ENCODE measurements around the gene P2RY2. TPM values are rescaled to one million over a fixed set of nuclear protein-coding genes. Genes with fewer than 3 reads are reported as not detected.

P2RY2 gene
- total RNA-seq: 10 to 100 TPM in 1 of 2 donors, 1 to 10 TPM in 1; 9.5 to 14.7 TPM

GRCh38 chr11:73218106-73218829 lies at the start of gene P2RY2:
P2RY2 (plus strand) TSS chr11:73218281; CDS start chr11:73234160, 15,879 bp downstream.
- H3K36me3 ChIP-seq: no peaks in the 10 kb centered on the region
- peak; percentile 70 for DNase-seq (ENCODE audit: low spot score)
- peak within 1 kb of the TSS; percentile 36 to 64 for H3K4me3 ChIP-seq
- peaks cover 0 to 43% of the 10 kb centered on the region in 2 donors for H3K4me1 ChIP-seq
- TF ChIP-seq CTCF (IDR thresholded peaks at IDR 0.05): peak; percentile 43 to 76
- H3K27ac ChIP-seq: peak within 1 kb of the TSS; percentile 59 to 76
- H3K27me3 ChIP-seq: no peaks in the 10 kb centered on the region
- H3K9me3 ChIP-seq: no peaks in the 10 kb centered on the region

GRCh38 chr11:73168925-73169579 lies 49.0 kb upstream of the P2RY2 start:
- H3K27ac ChIP-seq: peak overlapping the region; percentile 86 to 91
- peaks cover 0 to 61% of the 10 kb centered on the region in 2 donors for H3K4me1 ChIP-seq
- no peak overlapping the region for H3K4me3 ChIP-seq
- TF ChIP-seq CTCF (IDR thresholded peaks at IDR 0.05): no peak
- H3K27me3 ChIP-seq: no peaks in the 10 kb centered on the region
- DNase-seq (ENCODE audit: low spot score): no peak
- H3K36me3 ChIP-seq: no peaks in the 10 kb centered on the region
- H3K9me3 ChIP-seq: no peaks in the 10 kb centered on the region

GRCh38 chr11:73170140-73170539 lies 47.9 kb upstream of the P2RY2 start:
- DNase-seq (ENCODE audit: low spot score): no peak
- TF ChIP-seq CTCF (IDR thresholded peaks at IDR 0.05): no peak
- peak overlapping the region; percentile 86 to 91 for H3K27ac ChIP-seq
- H3K36me3 ChIP-seq: no peaks in the 10 kb centered on the region
- no peaks in the 10 kb centered on the region for H3K27me3 ChIP-seq
- H3K9me3 ChIP-seq: no peaks in the 10 kb centered on the region
- no peak overlapping the region for H3K4me3 ChIP-seq
- peaks cover 0 to 65% of the 10 kb centered on the region in 2 donors for H3K4me1 ChIP-seq

DNA sequence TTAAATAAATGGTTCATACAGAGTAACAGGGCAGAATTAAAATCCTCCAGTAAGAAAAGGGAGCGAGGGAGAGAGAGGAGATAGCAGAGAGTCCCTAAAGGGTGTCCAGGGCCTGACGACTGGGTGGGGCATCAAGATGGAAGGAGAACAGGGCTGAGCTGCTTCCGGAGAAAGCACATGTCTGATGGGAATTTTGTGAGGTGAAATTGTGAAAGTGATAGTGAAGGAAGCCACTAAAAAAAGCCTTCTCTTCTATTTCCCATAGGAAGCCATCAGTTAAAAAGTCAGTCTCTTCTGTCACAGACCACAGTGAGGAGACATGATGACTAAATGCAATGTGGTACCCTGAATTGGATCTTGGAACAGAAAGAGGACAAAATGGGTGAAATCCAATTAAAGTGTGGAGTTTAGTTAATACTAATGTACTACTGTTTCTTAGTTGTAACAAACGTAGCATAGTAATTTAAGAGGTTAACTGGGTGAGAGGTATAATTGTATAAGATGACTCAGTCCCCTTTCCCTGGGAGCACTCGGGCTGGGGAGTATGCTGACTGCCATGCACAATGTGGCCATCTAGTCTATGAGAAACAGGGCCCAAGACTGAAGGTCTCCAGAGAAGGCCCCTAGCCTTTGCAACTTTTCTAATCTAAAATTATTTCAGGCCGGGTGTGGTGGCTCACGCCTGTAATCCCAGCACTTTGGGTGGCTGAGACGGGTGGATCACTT lies 46.5 kb upstream of the P2RY2 start:
- H3K36me3 ChIP-seq: no peaks in the 10 kb centered on the region
- H3K4me3 ChIP-seq: no peak overlapping the region
- H3K4me1 ChIP-seq: peaks cover 0 to 79% of the 10 kb centered on the region in 2 donors
- no peaks in the 10 kb centered on the region for H3K27me3 ChIP-seq
- H3K9me3 ChIP-seq: no peaks in the 10 kb centered on the region
- DNase-seq (ENCODE audit: low spot score): no peak
- TF ChIP-seq CTCF (IDR thresholded peaks at IDR 0.05): no peak
- H3K27ac ChIP-seq: peak overlapping the region; percentile 86 to 91

- peak overlapping the region; percentile 86 to 91 for H3K27ac ChIP-seq
- no peaks in the 10 kb centered on the region for H3K36me3 ChIP-seq
- H3K27me3 ChIP-seq: no peaks in the 10 kb centered on the region
- TF ChIP-seq CTCF (IDR thresholded peaks at IDR 0.05): no peak
- no peaks in the 10 kb centered on the region for H3K9me3 ChIP-seq
- DNase-seq (ENCODE audit: low spot score): no peak
- no peak overlapping the region for H3K4me3 ChIP-seq
- peaks cover 0 to 87% of the 10 kb centered on the region in 2 donors for H3K4me1 ChIP-seq
Observed at GRCh38 chr11:73172992-73173656, 45.0 kb upstream of the P2RY2 start.

All from right atrium auricular region (tissue), 2 donors.